ENCODE results near the gene ANO8.
"Not testable (repeated sequence)": the region's sequence is repeated elsewhere in the genome, so short reads cannot be mapped to it uniquely, and the experiment has no call there.

Gene ANO8, protein sequence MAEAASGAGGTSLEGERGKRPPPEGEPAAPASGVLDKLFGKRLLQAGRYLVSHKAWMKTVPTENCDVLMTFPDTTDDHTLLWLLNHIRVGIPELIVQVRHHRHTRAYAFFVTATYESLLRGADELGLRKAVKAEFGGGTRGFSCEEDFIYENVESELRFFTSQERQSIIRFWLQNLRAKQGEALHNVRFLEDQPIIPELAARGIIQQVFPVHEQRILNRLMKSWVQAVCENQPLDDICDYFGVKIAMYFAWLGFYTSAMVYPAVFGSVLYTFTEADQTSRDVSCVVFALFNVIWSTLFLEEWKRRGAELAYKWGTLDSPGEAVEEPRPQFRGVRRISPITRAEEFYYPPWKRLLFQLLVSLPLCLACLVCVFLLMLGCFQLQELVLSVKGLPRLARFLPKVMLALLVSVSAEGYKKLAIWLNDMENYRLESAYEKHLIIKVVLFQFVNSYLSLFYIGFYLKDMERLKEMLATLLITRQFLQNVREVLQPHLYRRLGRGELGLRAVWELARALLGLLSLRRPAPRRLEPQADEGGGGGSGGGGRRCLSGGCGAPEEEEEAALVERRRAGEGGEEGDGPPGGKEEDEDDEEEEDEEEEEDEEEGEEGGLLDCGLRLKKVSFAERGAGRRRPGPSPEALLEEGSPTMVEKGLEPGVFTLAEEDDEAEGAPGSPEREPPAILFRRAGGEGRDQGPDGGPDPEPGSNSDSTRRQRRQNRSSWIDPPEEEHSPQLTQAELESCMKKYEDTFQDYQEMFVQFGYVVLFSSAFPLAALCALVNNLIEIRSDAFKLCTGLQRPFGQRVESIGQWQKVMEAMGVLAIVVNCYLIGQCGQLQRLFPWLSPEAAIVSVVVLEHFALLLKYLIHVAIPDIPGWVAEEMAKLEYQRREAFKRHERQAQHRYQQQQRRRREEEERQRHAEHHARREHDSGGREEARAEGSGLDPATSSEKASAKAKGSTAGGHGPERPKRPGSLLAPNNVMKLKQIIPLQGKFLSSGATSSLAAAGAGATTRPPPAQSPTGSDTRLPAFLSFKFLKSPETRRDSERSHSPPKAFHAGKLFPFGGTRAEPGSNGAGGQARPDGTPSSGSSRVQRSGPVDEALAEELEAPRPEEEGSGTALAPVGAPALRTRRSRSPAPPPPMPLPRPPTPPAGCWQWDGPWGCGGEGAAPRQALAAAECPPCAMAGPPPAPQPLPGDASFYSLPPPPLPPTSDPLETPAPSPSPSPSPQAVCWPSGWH

DNA sequence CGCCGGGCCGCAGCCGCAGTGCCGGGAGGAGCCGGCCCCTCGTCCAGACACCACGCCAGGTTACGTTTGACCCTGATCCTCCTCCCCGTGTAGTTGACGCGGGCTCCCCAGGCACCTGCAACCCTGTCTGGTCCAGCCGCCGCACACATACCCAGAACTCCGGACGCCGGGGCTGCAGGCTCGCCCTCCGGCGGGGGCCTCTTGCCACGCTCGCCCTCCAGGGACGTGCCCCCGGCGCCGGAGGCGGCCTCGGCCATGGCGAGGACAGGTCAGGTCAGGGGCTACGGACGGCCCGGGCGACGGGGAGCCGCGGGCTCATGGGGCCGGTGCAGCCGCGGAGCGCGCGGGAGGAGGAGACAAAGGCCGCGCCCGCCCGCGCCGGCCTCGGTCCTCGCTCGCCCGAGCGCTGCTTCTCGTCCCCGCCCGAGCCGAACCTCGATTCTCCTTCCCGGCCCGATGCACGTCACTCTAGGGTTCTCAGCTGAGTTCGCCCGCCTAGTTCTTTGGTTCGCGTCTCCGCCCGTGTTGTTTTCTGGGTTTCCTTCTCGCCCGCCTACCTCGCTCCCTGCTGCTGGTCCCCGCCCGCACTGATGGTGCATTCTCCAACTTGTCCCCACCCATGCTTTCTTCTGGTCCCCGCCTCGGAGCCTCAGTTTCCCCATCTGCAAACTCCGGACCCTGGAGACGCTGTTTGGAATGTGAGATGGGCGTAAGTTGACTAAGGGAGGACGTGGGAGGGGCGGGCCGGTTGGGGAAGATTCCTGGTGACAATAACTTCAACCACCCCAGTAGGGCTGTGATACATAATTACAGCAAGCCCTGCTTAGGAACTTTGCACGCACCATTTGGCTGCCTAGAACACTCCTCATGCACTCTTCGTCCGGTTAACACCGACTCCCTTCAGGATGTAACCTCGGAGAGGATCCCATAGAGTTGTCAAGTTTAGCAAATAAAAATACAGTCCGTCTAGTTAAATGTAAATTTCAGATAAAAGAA lies at the start of gene ANO8:
Gene ANO8, minus strand, starts transcription at position 442 of the 996 bp plus-strand sequence. Its CDS starts 185 bp downstream, at position 257.
- DNase-seq: peak; percentile 99

DNA sequence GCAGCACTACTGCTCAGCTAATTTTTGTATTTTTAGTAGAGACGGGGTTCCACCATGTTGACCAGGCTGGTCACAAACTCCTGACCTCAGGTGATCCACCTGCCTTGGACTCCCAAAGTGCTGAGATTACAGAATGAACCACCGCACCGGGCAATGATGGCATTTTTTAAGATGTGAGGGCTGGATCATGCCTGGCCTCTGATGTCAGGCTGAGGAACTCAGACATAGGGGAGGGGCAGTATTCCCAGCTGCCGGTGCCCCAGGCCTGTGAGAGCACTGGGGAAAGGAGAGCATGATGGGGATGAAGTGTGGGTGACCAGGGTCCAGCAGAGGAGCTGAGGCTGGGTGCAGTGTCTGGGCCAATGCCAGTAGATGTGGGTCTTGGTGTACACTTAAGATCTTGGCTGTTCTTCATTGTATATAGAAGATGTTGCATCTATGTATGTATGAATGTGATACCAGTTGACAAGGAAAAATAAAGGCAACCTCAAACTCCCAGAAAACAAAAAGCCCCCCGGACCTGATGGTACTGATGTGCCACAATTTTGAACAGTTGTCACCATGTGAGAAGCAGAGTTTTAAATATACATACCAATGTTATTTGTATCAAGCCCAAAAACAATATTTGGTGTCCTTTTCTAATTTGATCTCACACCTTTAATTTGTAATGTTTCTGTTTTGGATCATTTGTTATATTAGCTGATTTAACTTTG lies 45.9 kb upstream of the ANO8 start:
- DNase-seq: no peak

- no peak for DNase-seq
These were observed 44.6 kb upstream of the ANO8 start for GRCh38 chr19:17379221-17379631.

DNA sequence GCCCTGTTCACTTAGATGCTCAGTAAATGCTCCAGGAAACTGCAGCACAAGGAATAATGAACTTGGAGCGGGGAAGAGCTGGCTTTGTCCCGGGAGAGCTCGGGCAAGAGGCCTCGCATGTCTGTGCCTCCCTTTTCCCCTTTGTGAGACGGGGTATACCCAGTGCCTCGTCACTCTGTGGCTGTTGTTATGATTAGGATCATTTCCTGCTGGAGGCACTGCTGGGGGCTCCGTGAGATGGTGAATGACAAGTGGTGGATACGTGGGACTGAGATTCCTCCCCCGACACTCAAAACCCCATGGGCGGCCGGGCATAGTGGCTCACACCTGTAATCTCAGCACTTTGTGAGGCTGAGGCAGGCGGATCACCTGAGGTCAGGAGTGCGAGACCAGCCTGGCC lies 43.6 kb upstream of the ANO8 start:
- DNase-seq: no peak

DNA sequence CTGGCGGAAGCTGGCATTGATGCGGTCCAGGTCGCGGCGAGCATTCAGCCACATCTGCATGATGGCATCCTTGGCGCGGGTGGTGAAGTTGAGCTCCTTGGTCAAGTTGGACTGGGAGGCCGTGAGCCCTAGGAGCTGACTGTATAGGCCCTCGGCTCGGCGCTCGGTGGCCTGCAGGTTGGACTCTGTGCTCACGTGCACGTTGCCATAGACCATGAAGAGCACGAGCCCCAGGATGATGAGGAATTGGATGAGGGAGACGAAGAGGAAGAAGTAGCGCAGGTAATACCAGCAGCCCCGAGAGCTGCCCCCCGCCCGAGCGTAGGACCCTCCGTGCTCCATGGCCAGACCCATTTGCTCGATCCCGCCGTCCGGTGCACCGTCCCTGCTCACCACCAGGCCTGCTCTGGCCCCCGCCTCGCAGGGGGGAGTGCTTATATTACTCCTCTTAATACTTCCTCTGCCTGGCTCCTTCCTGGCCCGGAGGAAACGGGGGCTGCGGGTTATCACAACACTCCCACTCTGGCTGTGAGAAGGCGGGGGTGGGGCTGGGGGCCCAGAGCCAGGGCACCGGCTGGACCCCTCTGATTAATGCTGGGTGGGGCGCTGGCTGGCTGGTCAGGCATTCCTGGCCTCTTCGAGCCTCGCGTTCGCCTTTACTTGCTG lies 42.4 kb upstream of the ANO8 start, which contains the start of gene PLVAP:
Gene PLVAP, minus strand, starts transcription at position 408 of the 666 bp plus-strand sequence. Its CDS starts 54 bp downstream, at position 354.
- DNase-seq: no peak

DNA sequence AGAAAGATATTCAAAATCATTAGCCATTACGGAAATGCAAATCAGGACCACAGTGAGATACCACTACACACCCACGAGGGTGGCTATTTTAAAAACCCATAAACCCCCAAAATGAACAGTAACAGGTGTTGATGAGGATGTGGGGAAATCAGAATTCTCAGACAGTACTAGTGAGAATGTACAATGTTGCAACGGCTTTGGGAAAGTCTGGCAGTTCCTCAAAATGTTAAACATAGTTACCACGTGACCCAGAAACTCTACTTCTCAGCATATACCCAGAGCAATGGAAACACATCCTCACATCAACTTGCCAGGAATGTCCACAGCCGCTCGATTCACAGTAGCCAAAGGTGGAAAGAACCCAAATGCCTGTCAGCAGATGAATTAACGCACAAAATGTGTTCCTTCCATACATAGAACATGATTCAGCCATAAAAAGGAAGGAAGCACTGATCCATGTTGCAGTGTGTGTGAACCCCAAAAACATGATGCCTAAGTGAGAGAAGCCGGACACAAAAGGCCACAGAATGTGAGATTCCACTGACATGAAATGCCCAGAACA lies 35.5 kb upstream of the ANO8 start:
- no peak for DNase-seq

- DNase-seq: no peak
These were observed 30.7 kb upstream of the ANO8 start for GRCh38 chr19:17365361-17365760.

GRCh38 chr19:17363852-17364605 lies 29.4 kb upstream of the ANO8 start:
- not testable (repeated sequence) for DNase-seq

GRCh38 chr19:17359905-17360800 lies 25.5 kb upstream of the ANO8 start:
- no peak for DNase-seq

GRCh38 chr19:17358395-17358794 lies 23.7 kb upstream of the ANO8 start:
- DNase-seq: no peak

DNA sequence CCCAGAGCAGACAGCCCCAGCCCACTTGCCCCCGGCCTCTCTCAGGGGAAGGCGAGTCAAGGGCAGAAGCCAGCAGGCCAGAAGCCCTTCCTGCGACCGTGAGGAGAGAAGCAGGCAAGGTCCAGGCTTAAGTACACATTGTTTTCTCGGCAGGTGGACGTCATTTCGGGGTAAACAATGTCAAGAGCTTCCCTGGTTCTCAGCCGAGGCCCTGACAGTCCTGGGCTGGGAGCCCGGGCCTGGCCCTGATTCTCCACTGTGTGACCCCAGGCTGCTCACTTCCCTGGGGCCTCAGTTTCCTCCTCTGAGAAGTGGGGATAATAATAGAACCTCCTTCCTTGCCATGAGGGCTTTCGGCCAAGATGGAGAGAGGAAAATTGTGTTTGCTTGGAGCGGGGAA lies 23.1 kb upstream of the ANO8 start:
- DNase-seq: no peak

DNA sequence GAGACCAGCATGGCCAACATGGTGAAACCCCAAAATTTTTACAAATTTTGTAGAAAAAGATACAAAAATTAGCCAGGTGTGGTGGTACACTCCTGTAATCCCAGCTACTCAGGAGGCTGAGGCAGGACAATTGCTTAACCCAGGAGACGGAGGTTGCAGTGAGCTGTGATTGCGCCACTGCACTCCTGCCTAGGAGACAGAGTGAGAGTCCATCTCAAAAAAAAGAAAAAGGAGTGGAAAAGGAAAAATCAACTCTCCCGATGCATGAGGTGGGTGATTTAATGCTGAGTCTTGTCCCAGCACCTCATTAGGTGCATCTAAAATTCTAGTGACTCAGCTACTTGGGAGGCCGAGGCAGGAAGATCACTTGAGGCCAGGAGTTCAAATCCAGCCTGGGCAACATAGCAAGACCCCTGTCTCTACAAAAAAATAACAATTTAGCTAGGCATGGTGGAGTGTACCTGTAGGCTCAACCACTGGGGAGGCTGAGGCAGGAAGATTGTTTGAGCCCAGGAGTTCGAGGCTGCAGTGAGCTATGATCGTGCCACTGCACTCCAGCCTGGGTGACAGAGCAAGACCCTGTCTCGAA lies 22.5 kb upstream of the ANO8 start:
- DNase-seq: no peak

GRCh38 chr19:17353386-17353785 lies 18.7 kb upstream of the ANO8 start:
- DNase-seq: no peak

DNA sequence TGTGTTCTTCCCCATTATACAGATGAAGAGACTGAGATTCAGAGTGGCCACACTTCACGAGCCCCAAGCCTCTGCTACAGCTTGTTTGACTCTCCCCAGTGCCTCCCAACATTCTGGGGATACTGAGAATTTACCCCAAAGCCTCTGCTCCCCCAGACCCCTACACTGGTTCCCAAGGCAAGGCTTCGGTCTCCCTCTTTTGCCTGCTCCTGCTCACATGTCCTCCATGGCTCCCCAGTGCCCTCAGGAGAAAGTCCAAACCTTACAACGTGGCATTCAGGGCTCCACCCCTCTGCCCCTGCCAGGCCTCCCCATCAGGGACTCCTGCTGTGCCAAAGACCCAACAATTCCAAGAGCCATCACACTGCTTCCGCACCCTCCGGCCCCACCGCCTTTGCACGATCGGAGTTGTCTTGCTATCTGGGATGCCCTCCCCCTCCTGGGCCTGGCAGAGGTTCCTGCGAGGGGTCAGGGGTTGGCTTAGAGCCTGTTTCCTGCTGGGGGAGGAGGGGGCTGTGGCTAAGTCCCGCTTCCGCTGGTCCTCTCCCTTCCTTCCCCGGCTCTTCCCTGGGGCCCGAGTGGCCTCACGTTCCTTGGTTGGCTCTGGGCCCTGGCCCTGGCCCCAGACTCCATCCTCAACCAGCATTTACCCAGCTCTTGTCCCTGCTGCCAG lies 18.1 kb upstream of the ANO8 start:
- no peak for DNase-seq

- DNase-seq: no peak
These were observed 17.3 kb upstream of the ANO8 start for GRCh38 chr19:17351815-17352435.

GRCh38 chr19:17348700-17349099 lies 14.0 kb upstream of the ANO8 start:
- DNase-seq: no peak

GRCh38 chr19:17347877-17348276 lies 13.2 kb upstream of the ANO8 start:
- DNase-seq: no peak

Measured in CD4-positive, alpha-beta T cell treated with Interleukin-10 for 1 hour (primary cell).